GM23338 (cell line): ENCODE data around the gene SPG21. TPM values are rescaled to one million over a fixed set of nuclear protein-coding genes. Genes with fewer than 3 reads are reported as not detected.

Experiments
- ATAC-seq: fragments of 200-7000 bp; cut with Tn5 transposase; 3 replicates; pipeline ENCODE4 v1.9.1; 2020
- DNase-seq: peaks from one replicate; pipeline ENCODE4 v3.0.0-alpha.2; 2015; ENCODE audit warnings: low spot score
- H2AFZ ChIP-seq: fragments of 200-600 bp; sonication (generic); 2 replicates; pipeline ENCODE4 v1.8.0; 2016; ENCODE audit warnings: antibody characterized with exemption, mild to moderate bottlenecking, moderate library complexity
- H3F3A ChIP-seq: fragments of 200-600 bp; sonication (generic); replicated peaks from 2 replicates; pipeline ENCODE4 v1.8.0; 2017; ENCODE audit warnings: antibody characterized with exemption, mixed run types, low read depth
- H3K27ac ChIP-seq: fragments of 200-600 bp; sonication (generic); 2 replicates; pipeline ENCODE4 v1.6.1; 2016; ENCODE audit warnings: low read depth
- H3K27me3 ChIP-seq: fragments of 200-600 bp; sonication (generic); 2 replicates; pipeline ENCODE4 v1.8.0; 2016; ENCODE audit warnings: mild to moderate bottlenecking, mixed run types, moderate library complexity; ENCODE audit not compliant: insufficient read depth
- H3K36me3 ChIP-seq: fragments of 200-600 bp; sonication (generic); 2 replicates; pipeline ENCODE4 v1.8.0; 2016; ENCODE audit warnings: mild to moderate bottlenecking; ENCODE audit not compliant: insufficient read depth
- H3K4me1 ChIP-seq: fragments of 200-600 bp; sonication (generic); 2 replicates; pipeline ENCODE4 v1.8.0; 2016; ENCODE audit warnings: mild to moderate bottlenecking, moderate library complexity; ENCODE audit not compliant: insufficient read depth
- H3K4me2 ChIP-seq: fragments of 200-600 bp; sonication (generic); 2 replicates; pipeline ENCODE4 v1.7.1; 2017; ENCODE audit warnings: mixed run types
- H3K4me3 ChIP-seq: fragments of 200-600 bp; sonication (generic); 2 replicates; pipeline ENCODE4 v1.6.1; 2016; ENCODE audit warnings: mixed run types
- H3K79me2 ChIP-seq: fragments of 200-600 bp; sonication (generic); replicated peaks from 2 replicates; pipeline ENCODE4 v1.8.0; 2017; ENCODE audit warnings: mild to moderate bottlenecking; ENCODE audit not compliant: insufficient read depth
- H3K9me2 ChIP-seq: fragments of 200-600 bp; sonication (generic); 2 replicates; pipeline ENCODE4 v1.8.0; 2017; ENCODE audit not compliant: insufficient read depth
- H4K20me1 ChIP-seq: fragments of 200-600 bp; sonication (generic); replicated peaks from 2 replicates; pipeline ENCODE4 v1.8.0; 2017; ENCODE audit warnings: mild to moderate bottlenecking; ENCODE audit not compliant: insufficient read depth
- H3K27ac Mint-ChIP-seq: 2 replicates; pipeline ENCODE4 v1.8.0; 2020; ENCODE audit warnings: inconsistent platforms, mild to moderate bottlenecking, moderate library complexity, mixed read lengths
- H3K27me3 Mint-ChIP-seq: 3 replicates; pipeline ENCODE4 v1.8.0; 2022; ENCODE audit warnings: low read depth, mild to moderate bottlenecking, moderate library complexity, mixed read lengths, inconsistent platforms; ENCODE audit not compliant: insufficient read depth, poor library complexity
- H3K36me3 Mint-ChIP-seq: 3 replicates; pipeline ENCODE4 v1.8.0; 2021; ENCODE audit warnings: low read depth, mild to moderate bottlenecking, inconsistent platforms, moderate library complexity, mixed read lengths
- H3K4me1 Mint-ChIP-seq: 3 replicates; pipeline ENCODE4 v1.8.0; 2020; ENCODE audit warnings: mild to moderate bottlenecking, inconsistent platforms, mixed read lengths
- H3K4me3 Mint-ChIP-seq: 3 replicates; pipeline ENCODE4 v1.8.0; 2021; ENCODE audit warnings: moderate library complexity, mild to moderate bottlenecking, inconsistent platforms, mixed read lengths
- H3K9me3 Mint-ChIP-seq: 3 replicates; pipeline ENCODE4 v1.8.0; 2020; ENCODE audit warnings: moderate library complexity, mild to moderate bottlenecking, inconsistent platforms, mixed read lengths
- CREB1 ChIP-seq: fragments of 250-450 bp; sonication (Bioruptor Pico); IDR thresholded peaks from 2 replicates; pipeline ENCODE4 v1.5.0; 2020; ENCODE audit warnings: low read depth, mild to moderate bottlenecking, moderate library complexity
- EZH2 ChIP-seq: fragments of 200-600 bp; sonication (generic); IDR thresholded peaks from one replicate; pipeline ENCODE4 v1.8.0; 2017; ENCODE audit warnings: antibody characterized with exemption, mild to moderate bottlenecking, low read depth; ENCODE audit not compliant: unreplicated experiment
- EZH2phosphoT487 ChIP-seq: fragments of 200-600 bp; sonication (generic); IDR thresholded peaks from one replicate; pipeline ENCODE4 v1.8.1; 2018; ENCODE audit warnings: antibody characterized with exemption; ENCODE audit not compliant: unreplicated experiment
- JUNB ChIP-seq: IDR thresholded peaks from one replicate; pipeline ENCODE4 v1.6.1; 2016; ENCODE audit warnings: antibody characterized with exemption; ENCODE audit not compliant: unreplicated experiment
- NANOG ChIP-seq: IDR thresholded peaks from 2 replicates; pipeline ENCODE4 v1.6.1; 2016; ENCODE audit warnings: antibody characterized with exemption, borderline replicate concordance
- POLR2AphosphoS5 ChIP-seq: IDR thresholded peaks from 2 replicates; pipeline ENCODE4 v1.6.1; 2016; ENCODE audit warnings: antibody characterized with exemption, low read depth
- STAT1 ChIP-seq: IDR thresholded peaks from one replicate; pipeline ENCODE4 v1.6.1; 2016; ENCODE audit warnings: antibody characterized with exemption; ENCODE audit not compliant: unreplicated experiment
- ZNF114 ChIP-seq: fragments of 250-450 bp; sonication (Bioruptor Pico); IDR thresholded peaks from 2 replicates; pipeline ENCODE4 v1.5.0; 2020; ENCODE audit warnings: mild to moderate bottlenecking, moderate library complexity
- ZNF331 ChIP-seq: fragments of 250-450 bp; sonication (Bioruptor Pico); IDR thresholded peaks from 2 replicates; pipeline ENCODE4 v1.5.0; 2020; ENCODE audit warnings: low read depth, mild to moderate bottlenecking, moderate library complexity
- polyA plus RNA-seq: library from polyadenylated mRNA; unstranded; fragments of >200 nt; fragmentation: Nextera tagmentation; extraction: Ambion mirVana; gene quantifications from 2 replicates; pipeline ENCODE4 v1.2.1, GENCODE V29; 2016
- total RNA-seq: library from RNA; depleted of rRNA; stranded (reverse); fragments of >200 nt; shearing (Covaris generic); gene quantifications from 2 replicates; pipeline ENCODE4 v1.2.3, GENCODE V29; 2014
- TF ChIP-seq, protein P1 (sequence below): IDR thresholded peaks from one replicate; pipeline ENCODE4 v1.6.1; 2018; ENCODE audit warnings: antibody characterized with exemption; ENCODE audit not compliant: unreplicated experiment
- TF ChIP-seq, protein P2 (sequence below): IDR thresholded peaks from 2 replicates; pipeline ENCODE4 v1.6.1; 2016; ENCODE audit warnings: antibody characterized with exemption
- TF ChIP-seq, protein P3 (sequence below), 2 experiments: fragments of 200-600 bp in 1 of 2; sonication (generic) in 1 of 2; conservative IDR thresholded peaks; 2 replicates each; pipeline versions ENCODE4 v1.5.1 to v1.6.1; 2016 to 2017; ENCODE audit warnings: antibody characterized with exemption in 2 of 2, low read depth in 2 of 2, mild to moderate bottlenecking in 2 of 2, moderate library complexity in 1 of 2
- TF ChIP-seq, protein P4 (sequence below): fragments of 250-450 bp; sonication (Bioruptor Pico); IDR thresholded peaks from 2 replicates; pipeline ENCODE4 v1.5.0; 2020; ENCODE audit warnings: mild to moderate bottlenecking, moderate library complexity

Gene SPG21
- total and polyA plus RNA-seq, 2 experiments from 2014 or later = 81.0 to 102 TPM

DNA sequence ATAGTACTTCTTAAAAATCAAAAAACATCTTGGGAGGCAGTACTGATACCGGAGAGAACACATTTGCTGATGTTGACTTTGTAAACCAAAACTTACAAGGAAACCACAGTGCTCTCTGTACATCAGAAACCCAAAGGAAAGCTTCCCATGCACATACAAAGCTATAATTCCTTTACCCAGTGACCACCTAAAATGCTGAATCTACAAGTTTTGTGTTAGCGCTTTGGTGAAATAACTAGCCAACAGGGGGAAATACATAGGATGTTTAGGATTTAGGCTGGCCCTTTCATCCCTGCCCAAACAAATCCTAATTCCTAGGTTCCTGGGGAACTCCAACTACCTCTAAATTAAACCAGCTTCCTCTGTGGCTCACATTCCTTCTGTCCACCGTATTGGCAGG is 15.3 kb upstream of the SPG21 start:
- TF ChIP-seq CREB1 (CRISPR knock-in tag) = no peak
- no peak for TF ChIP-seq NANOG
- no peak for TF ChIP-seq POLR2AphosphoS5
- TF ChIP-seq, protein P1, sequence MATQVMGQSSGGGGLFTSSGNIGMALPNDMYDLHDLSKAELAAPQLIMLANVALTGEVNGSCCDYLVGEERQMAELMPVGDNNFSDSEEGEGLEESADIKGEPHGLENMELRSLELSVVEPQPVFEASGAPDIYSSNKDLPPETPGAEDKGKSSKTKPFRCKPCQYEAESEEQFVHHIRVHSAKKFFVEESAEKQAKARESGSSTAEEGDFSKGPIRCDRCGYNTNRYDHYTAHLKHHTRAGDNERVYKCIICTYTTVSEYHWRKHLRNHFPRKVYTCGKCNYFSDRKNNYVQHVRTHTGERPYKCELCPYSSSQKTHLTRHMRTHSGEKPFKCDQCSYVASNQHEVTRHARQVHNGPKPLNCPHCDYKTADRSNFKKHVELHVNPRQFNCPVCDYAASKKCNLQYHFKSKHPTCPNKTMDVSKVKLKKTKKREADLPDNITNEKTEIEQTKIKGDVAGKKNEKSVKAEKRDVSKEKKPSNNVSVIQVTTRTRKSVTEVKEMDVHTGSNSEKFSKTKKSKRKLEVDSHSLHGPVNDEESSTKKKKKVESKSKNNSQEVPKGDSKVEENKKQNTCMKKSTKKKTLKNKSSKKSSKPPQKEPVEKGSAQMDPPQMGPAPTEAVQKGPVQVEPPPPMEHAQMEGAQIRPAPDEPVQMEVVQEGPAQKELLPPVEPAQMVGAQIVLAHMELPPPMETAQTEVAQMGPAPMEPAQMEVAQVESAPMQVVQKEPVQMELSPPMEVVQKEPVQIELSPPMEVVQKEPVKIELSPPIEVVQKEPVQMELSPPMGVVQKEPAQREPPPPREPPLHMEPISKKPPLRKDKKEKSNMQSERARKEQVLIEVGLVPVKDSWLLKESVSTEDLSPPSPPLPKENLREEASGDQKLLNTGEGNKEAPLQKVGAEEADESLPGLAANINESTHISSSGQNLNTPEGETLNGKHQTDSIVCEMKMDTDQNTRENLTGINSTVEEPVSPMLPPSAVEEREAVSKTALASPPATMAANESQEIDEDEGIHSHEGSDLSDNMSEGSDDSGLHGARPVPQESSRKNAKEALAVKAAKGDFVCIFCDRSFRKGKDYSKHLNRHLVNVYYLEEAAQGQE = no peak
- TF ChIP-seq, protein P2, sequence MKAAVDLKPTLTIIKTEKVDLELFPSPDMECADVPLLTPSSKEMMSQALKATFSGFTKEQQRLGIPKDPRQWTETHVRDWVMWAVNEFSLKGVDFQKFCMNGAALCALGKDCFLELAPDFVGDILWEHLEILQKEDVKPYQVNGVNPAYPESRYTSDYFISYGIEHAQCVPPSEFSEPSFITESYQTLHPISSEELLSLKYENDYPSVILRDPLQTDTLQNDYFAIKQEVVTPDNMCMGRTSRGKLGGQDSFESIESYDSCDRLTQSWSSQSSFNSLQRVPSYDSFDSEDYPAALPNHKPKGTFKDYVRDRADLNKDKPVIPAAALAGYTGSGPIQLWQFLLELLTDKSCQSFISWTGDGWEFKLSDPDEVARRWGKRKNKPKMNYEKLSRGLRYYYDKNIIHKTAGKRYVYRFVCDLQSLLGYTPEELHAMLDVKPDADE = no peak
- no peak for TF ChIP-seq ZNF331 (CRISPR knock-in tag)
- TF ChIP-seq, protein P3, sequence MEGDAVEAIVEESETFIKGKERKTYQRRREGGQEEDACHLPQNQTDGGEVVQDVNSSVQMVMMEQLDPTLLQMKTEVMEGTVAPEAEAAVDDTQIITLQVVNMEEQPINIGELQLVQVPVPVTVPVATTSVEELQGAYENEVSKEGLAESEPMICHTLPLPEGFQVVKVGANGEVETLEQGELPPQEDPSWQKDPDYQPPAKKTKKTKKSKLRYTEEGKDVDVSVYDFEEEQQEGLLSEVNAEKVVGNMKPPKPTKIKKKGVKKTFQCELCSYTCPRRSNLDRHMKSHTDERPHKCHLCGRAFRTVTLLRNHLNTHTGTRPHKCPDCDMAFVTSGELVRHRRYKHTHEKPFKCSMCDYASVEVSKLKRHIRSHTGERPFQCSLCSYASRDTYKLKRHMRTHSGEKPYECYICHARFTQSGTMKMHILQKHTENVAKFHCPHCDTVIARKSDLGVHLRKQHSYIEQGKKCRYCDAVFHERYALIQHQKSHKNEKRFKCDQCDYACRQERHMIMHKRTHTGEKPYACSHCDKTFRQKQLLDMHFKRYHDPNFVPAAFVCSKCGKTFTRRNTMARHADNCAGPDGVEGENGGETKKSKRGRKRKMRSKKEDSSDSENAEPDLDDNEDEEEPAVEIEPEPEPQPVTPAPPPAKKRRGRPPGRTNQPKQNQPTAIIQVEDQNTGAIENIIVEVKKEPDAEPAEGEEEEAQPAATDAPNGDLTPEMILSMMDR (conservative IDR thresholded peaks at IDR 0.05; ENCODE audit: low read depth in 2 of 2) = no peak
- no peak for TF ChIP-seq STAT1
- no peak for TF ChIP-seq EZH2
- TF ChIP-seq EZH2phosphoT487 = no peak
- TF ChIP-seq, protein P4, sequence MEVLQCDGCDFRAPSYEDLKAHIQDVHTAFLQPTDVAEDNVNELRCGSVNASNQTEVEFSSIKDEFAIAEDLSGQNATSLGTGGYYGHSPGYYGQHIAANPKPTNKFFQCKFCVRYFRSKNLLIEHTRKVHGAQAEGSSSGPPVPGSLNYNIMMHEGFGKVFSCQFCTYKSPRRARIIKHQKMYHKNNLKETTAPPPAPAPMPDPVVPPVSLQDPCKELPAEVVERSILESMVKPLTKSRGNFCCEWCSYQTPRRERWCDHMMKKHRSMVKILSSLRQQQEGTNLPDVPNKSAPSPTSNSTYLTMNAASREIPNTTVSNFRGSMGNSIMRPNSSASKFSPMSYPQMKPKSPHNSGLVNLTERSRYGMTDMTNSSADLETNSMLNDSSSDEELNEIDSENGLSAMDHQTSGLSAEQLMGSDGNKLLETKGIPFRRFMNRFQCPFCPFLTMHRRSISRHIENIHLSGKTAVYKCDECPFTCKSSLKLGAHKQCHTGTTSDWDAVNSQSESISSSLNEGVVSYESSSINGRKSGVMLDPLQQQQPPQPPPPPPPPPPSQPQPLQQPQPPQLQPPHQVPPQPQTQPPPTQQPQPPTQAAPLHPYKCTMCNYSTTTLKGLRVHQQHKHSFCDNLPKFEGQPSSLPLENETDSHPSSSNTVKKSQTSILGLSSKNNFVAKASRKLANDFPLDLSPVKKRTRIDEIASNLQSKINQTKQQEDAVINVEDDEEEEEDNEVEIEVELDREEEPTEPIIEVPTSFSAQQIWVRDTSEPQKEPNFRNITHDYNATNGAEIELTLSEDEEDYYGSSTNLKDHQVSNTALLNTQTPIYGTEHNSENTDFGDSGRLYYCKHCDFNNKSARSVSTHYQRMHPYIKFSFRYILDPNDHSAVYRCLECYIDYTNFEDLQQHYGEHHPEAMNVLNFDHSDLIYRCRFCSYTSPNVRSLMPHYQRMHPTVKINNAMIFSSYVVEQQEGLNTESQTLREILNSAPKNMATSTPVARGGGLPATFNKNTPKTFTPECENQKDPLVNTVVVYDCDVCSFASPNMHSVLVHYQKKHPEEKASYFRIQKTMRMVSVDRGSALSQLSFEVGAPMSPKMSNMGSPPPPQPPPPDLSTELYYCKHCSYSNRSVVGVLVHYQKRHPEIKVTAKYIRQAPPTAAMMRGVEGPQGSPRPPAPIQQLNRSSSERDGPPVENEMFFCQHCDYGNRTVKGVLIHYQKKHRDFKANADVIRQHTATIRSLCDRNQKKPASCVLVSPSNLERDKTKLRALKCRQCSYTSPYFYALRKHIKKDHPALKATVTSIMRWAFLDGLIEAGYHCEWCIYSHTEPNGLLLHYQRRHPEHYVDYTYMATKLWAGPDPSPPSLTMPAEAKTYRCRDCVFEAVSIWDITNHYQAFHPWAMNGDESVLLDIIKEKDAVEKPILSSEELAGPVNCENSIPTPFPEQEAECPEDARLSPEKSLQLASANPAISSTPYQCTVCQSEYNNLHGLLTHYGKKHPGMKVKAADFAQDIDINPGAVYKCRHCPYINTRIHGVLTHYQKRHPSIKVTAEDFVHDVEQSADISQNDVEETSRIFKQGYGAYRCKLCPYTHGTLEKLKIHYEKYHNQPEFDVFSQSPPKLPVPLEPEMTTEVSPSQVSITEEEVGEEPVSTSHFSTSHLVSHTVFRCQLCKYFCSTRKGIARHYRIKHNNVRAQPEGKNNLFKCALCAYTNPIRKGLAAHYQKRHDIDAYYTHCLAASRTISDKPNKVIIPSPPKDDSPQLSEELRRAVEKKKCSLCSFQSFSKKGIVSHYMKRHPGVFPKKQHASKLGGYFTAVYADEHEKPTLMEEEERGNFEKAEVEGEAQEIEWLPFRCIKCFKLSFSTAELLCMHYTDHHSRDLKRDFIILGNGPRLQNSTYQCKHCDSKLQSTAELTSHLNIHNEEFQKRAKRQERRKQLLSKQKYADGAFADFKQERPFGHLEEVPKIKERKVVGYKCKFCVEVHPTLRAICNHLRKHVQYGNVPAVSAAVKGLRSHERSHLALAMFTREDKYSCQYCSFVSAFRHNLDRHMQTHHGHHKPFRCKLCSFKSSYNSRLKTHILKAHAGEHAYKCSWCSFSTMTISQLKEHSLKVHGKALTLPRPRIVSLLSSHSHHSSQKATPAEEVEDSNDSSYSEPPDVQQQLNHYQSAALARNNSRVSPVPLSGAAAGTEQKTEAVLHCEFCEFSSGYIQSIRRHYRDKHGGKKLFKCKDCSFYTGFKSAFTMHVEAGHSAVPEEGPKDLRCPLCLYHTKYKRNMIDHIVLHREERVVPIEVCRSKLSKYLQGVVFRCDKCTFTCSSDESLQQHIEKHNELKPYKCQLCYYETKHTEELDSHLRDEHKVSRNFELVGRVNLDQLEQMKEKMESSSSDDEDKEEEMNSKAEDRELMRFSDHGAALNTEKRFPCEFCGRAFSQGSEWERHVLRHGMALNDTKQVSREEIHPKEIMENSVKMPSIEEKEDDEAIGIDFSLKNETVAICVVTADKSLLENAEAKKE (CRISPR knock-in tag) = no peak
- TF ChIP-seq ZNF114 (CRISPR knock-in tag) = no peak
- no peak for TF ChIP-seq JUNB
- DNase-seq = no peak
- Mint-ChIP-seq H3K9me3 (peaks cover 3% of the 10 kb centered on the region; the same call in 1 of the 3 replicates), H3K4me3 (no peak overlapping the region), H3K36me3 (peaks cover 28% of the 10 kb centered on the region), H3K27me3 (no peaks in the 10 kb centered on the region), H3K27ac (no peak overlapping the region), H3K4me1 (peaks cover 3% of the 10 kb centered on the region)
- Histone ChIP-seq H3K4me2 (no peak overlapping the region), H3F3A (no peaks in the 10 kb centered on the region), H2AFZ (no peak overlapping the region), H3K4me3 (no peak overlapping the region), H3K36me3 (no peaks in the 10 kb centered on the region), H4K20me1 (no peaks in the 10 kb centered on the region), H3K79me2 (no peaks in the 10 kb centered on the region), H3K27me3 (no peaks in the 10 kb centered on the region), H3K4me1 (no peaks in the 10 kb centered on the region), H3K27ac (no peak overlapping the region), H3K9me2 (no peaks in the 10 kb centered on the region)
- ATAC-seq = no peak
